Activated CD8-positive, alpha-beta memory T cell treated with anti-CD3 and anti-CD28 coated beads, Interleukin-2, amount 50 U/mL, for 4 hours (primary cell): ENCODE measurements around the gene BACH1.
A peak's percentile ranks its signal among the peaks of the same experiment; 100 is the strongest.

Experiments
- DNase-seq: peaks from one replicate; pipeline ENCODE4 v3.0.0-alpha.2; 2020

Gene BACH1

GRCh38 chr21:29295066-29295650 is 3.6 kb upstream of the BACH1 start:
- DNase-seq, result peak; percentile 15

- no peak for DNase-seq
These were observed 2.3 kb upstream of the BACH1 start for GRCh38 chr21:29296446-29296845.

- peak; percentile 15 for DNase-seq
These were observed 1.0 kb upstream of the BACH1 start for GRCh38 chr21:29297483-29298347.

GRCh38 chr21:29299046-29299915 is 559 bp downstream of the BACH1 start:
- peak; percentile 78 for DNase-seq

- peak; percentile 51 for DNase-seq
These were observed 1.4 kb downstream of the BACH1 start for GRCh38 chr21:29299916-29300806.

GRCh38 chr21:29300807-29301138 is 2.1 kb downstream of the BACH1 start:
- no peak for DNase-seq

- no peak for DNase-seq
These were observed 3.0 kb downstream of the BACH1 start for GRCh38 chr21:29301691-29302090.

- DNase-seq, result no peak
These were observed 3.7 kb downstream of the BACH1 start for GRCh38 chr21:29302359-29302875.

GRCh38 chr21:29303288-29303687 is 4.6 kb downstream of the BACH1 start:
- DNase-seq, result no peak

GRCh38 chr21:29304597-29304996 is 5.9 kb downstream of the BACH1 start:
- no peak for DNase-seq

GRCh38 chr21:29305068-29305467 is 6.3 kb downstream of the BACH1 start:
- DNase-seq, result no peak

GRCh38 chr21:29305561-29305960 is 6.8 kb downstream of the BACH1 start:
- no peak for DNase-seq

GRCh38 chr21:29306920-29307319 is 8.2 kb downstream of the BACH1 start:
- DNase-seq, result no peak

GRCh38 chr21:29307718-29308455 is 9.2 kb downstream of the BACH1 start:
- DNase-seq, result no peak

- DNase-seq, result no peak
These were observed 9.7 kb downstream of the BACH1 start for GRCh38 chr21:29308456-29308783.

- DNase-seq, result no peak
These were observed 11.0 kb downstream of the BACH1 start for GRCh38 chr21:29309703-29310102.

- no peak for DNase-seq
These were observed 13.1 kb downstream of the BACH1 start for GRCh38 chr21:29311802-29312201.

- DNase-seq, result no peak
These were observed 14.3 kb downstream of the BACH1 start for GRCh38 chr21:29312981-29313380.

GRCh38 chr21:29313662-29314408 is 15.1 kb downstream of the BACH1 start:
- no peak for DNase-seq

GRCh38 chr21:29315131-29315749 is 16.5 kb downstream of the BACH1 start:
- no peak for DNase-seq
